HG02943 (cell line): Measurements from ENCODE around the gene UNKL.

ENCODE experiments used
- ATAC-seq: cut with Tn5 transposase; IDR thresholded peaks from one replicate; pipeline ENCODE4 v1.9.1; 2021; ENCODE audit warnings: mild to moderate bottlenecking, low read depth, moderate library complexity; ENCODE audit not compliant: unreplicated experiment

Gene UNKL

GRCh38 chr16:1379304-1380076 is 35.0 kb downstream of the UNKL start:
- no peak for ATAC-seq

DNA sequence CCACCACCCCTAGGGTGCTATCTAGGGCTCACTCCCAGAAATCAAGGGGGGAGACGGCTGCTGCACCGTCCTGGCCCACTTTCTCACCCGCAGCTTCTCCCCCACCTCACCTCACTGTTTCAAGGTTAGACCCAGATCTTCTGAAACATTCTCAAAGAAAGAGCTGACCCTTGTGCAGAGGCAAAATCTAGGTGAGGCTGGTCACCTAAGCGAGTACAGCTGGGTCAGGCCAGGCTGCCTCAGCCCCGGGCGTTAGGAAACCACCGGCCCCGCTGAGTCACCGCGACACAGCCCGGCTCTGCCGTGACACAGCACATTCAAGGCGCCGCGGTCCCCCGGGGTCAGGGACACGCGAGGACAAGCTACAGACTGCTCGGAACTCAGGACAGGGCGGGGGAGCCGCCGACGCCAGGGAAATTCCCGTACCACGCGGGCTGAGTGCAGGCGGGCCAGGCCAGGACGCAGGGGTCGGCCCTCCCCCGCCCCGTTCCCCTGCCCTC is 35.6 kb downstream of the UNKL start:
- ATAC-seq: no peak

DNA sequence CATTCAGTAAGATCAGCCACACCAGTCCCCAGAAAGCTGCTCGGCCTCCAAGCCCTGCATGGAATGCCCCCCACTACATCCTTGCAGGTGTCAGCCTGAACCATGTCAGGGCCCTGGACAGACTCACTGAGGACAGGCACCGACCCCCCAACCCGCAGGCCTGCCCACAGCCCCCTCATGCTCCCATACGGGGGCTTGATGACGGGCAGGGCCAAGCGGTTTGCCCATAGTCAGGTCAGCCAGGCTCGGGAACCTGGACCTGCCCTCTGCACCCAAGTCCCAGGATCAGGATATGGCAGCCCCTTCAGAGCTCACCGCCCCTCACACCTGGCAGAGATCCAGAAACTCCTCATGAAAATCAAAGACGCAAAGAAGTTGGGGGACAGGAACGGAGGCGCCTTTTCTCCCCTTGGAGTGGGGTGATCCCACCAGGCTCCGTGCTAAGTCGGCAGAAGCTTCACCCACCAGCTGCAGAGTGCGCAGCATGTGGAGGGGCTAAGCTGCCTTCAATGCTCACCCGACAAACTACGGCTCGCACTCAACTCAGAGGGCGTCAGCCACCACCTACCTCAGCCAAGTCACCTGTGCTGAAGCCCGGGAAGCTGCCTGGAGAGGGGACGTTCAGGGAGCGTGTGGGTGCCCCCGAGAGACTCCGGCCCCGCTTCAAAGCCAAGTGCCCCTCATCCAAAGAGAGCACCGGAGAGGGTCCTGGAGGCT is 36.3 kb downstream of the UNKL start:
- no peak for ATAC-seq

DNA sequence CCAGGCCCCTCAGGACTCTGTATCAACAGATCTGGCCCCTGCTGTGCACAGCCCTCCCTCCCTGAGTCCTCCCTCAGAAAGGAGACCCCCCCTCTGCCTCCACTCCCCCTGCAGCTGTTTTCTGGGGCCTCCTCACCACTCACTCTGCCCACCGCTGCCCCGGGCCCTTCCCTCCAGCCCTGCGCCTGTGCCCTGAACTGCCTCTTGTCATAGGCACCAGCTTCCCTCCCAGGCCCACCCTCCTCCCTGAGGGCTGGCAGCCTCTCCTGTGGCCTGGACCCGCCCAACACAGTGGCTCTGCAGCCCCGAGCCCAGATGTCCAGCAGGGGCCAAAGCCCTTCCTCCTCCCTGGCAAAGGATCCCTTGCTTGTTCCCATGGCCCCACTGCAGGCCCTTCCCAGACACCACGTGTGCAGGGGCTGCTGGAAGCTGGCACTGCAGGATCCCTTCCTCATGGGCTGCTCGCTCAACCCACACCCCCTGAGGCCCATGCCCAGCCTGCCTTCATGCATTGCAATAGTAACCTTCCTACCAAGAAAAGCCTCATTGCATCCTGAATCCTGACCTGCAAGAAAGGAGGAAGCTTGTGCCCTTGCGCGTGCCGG is 37.0 kb downstream of the UNKL start:
- ATAC-seq: no peak

GRCh38 chr16:1375741-1376410 is 38.6 kb downstream of the UNKL start:
- ATAC-seq: no peak

- no peak for ATAC-seq
Measured at GRCh38 chr16:1375298-1375640, 39.2 kb downstream of the UNKL start.

GRCh38 chr16:1374418-1375297 is 39.8 kb downstream of the UNKL start:
- no peak for ATAC-seq

- no peak for ATAC-seq
Measured at GRCh38 chr16:1372292-1372950, 42.1 kb downstream of the UNKL start.

DNA sequence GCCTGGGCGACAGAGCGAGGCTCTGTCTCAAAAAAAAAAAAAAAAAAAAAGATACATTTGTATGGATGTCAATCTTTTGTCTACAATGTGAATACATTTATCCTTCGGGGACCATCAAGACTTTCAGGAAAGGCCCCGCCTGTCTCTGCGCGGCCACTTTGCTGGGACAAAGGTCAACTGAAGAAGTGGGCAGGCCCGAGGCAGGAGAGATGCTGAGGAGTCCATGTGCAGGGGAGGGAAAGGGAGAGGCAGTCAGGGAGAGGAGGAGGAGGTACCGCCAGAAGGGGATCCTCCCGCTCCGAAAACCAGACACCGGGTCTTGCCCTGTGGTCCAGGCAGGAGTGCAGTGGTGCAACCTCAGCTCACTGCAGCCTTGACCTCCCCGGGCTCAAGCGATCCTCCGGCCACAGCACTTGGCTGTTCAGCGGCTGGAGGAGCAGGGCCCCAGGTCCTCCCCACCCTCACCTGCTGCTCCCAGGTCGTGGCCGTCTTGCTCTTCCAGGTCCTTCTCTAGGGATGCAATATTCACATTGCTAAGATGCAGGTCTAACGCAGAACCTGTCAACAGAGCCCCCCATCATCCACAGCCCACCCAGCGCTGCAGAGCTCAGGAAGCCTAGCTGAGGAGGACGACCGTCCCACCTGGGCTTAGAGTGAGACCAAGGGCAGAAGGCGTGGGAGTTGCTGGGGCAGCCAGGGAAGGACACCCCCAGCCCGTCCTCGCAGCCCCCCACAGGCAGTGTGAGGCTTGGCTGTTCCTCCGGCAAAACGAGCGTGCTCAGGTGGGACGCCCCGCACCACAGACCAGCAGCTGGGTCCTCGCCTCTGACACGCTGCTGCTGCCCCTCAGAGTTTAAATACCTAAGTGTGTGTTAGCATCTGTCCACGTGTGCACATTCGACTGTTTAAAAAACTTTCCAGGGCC is 43.2 kb downstream of the UNKL start:
- ATAC-seq: no peak

GRCh38 chr16:1367486-1368174 is 46.9 kb downstream of the UNKL start:
- no peak for ATAC-seq

GRCh38 chr16:1366712-1367299 is 47.7 kb downstream of the UNKL start:
- ATAC-seq: no peak

DNA sequence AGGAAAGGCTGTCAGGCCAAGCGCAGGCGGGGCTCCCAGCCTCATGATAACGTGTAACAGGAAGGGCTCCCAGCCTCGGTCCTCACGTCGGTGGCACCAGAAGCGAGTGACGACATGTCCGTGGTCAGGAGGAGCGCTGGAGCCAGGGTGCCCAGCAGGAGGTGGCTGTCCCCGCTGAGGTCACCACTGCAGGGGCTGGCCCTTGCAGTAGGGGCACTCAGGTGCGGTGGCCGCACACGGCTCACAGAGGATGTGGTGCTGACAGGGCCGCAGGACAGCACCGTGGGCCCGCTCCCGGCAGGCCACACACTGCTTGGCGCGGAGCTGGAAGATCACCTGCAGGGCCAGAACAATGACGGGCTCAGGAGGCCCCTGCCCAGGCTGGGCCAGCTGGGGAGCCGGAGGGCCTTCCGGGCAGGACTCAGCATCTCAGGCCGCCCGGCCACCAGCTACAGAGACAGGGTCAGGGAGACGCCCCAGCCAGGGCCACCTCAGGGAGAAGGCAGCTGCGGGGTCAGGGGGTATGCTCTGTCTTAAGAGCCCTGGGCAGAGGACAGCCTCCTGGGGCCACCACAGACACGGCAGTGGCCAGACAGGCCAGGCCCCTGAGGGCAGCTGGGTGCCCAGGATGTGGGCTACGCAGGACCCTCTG is 48.3 kb downstream of the UNKL start:
- ATAC-seq: no peak

GRCh38 chr16:1364510-1364909 is 50.0 kb downstream of the UNKL start:
- no peak for ATAC-seq

- no peak for ATAC-seq
Measured at GRCh38 chr16:1363501-1364041, 50.9 kb downstream of the UNKL start.

DNA sequence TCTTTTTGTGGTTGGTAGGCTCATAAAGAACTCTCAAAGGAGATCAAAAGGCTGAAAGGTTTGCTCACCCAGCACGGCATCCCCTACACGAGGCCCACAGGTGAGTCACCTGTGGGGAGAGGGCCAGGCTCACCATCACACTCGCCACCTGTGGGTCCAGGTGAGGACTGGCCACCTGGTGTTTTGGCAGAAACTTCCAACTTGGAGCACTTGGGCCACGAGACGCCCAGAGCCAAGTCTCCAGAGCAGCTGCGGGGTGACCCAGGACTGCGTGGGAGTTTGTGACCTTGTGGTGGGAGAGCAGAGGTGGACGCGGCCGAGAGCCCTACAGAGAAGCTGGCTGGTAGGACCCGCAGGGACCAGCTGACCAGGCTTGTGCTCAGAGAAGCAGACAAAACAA is 51.7 kb downstream of the UNKL start:
- no peak for ATAC-seq

GRCh38 chr16:1361685-1362360 is 52.7 kb downstream of the UNKL start:
- ATAC-seq: no peak
